ENCODE results near the gene HS6ST2. TPM values are rescaled to one million over a fixed set of nuclear protein-coding genes. Genes with fewer than 3 reads are reported as not detected.

Gene HS6ST2
- total RNA-seq, 4 donors from 2014 or later: under 0.01 to 0.66 (median 0.46) TPM

- DNase-seq (ENCODE audit: low spot score in 2 of 2): no peak
- H3K27ac ChIP-seq: no peak overlapping the region
- 36% methylated on average over 2 of the region's 2 CpGs for WGBS, 2 donors
Observed at GRCh38 chrX:132822634-132823012, 135.8 kb downstream of the HS6ST2 start.

GRCh38 chrX:132821974-132822633, 136.3 kb downstream of the HS6ST2 start:
- no peaks in the 10 kb centered on the region for H3K9me3 ChIP-seq
- no peak for DNase-seq (ENCODE audit: low spot score in 2 of 2)
- H3K4me1 ChIP-seq: no peaks in the 10 kb centered on the region
- 70% methylated on average over 3 of the region's 3 CpGs; no CpG with 5 or more reads in 1 of the 2 donors for WGBS, 2 donors
- no peak overlapping the region for H3K4me3 ChIP-seq
- TF ChIP-seq EP300 (IDR thresholded peaks at IDR 0.05): no peak
- no peak for TF ChIP-seq CTCF (IDR thresholded peaks at IDR 0.05)
- no peak for TF ChIP-seq POLR2A (IDR thresholded peaks at IDR 0.05)
- no peak overlapping the region for H3K27ac ChIP-seq
- no peaks in the 10 kb centered on the region for H3K36me3 ChIP-seq
- H3K27me3 ChIP-seq: peaks cover 0 to 5% of the 10 kb centered on the region in 2 donors

More at GRCh38 chrX:132822634-132823012, 135.8 kb downstream of the HS6ST2 start:
- Histone ChIP-seq H3K27me3 (peaks cover 0 to 5% of the 10 kb centered on the region in 2 donors), H3K9me3 (no peaks in the 10 kb centered on the region), H3K4me3 (no peak overlapping the region), H3K36me3 (no peaks in the 10 kb centered on the region), H3K4me1 (no peaks in the 10 kb centered on the region)
- TF ChIP-seq CTCF (IDR thresholded peaks at IDR 0.05) (no peak), EP300 (IDR thresholded peaks at IDR 0.05) (no peak), POLR2A (IDR thresholded peaks at IDR 0.05) (no peak)

GRCh38 chrX:132820675-132821074, 137.8 kb downstream of the HS6ST2 start:
- H3K27me3 ChIP-seq: peaks cover 0 to 9% of the 10 kb centered on the region in 2 donors
- 70 to 79% methylated on average over 3 to 5 of the region's 5 CpGs for WGBS, 2 donors
- H3K4me1 ChIP-seq: no peaks in the 10 kb centered on the region
- no peak overlapping the region for H3K27ac ChIP-seq
- no peak overlapping the region for H3K4me3 ChIP-seq
- no peaks in the 10 kb centered on the region for H3K36me3 ChIP-seq
- DNase-seq (ENCODE audit: low spot score in 2 of 2): no peak
- TF ChIP-seq CTCF (IDR thresholded peaks at IDR 0.05) (no peak), POLR2A (IDR thresholded peaks at IDR 0.05) (no peak), EP300 (IDR thresholded peaks at IDR 0.05) (no peak)
- no peaks in the 10 kb centered on the region for H3K9me3 ChIP-seq

GRCh38 chrX:132819711-132820264, 138.6 kb downstream of the HS6ST2 start:
- Histone ChIP-seq H3K36me3 (no peaks in the 10 kb centered on the region), H3K27me3 (peaks cover 0 to 9% of the 10 kb centered on the region in 2 donors), H3K9me3 (no peaks in the 10 kb centered on the region), H3K4me3 (no peak overlapping the region), H3K27ac (no peak overlapping the region), H3K4me1 (no peaks in the 10 kb centered on the region)
- no peak for DNase-seq (ENCODE audit: low spot score in 2 of 2)
- no peak for TF ChIP-seq CTCF (IDR thresholded peaks at IDR 0.05)
- no peak for TF ChIP-seq EP300 (IDR thresholded peaks at IDR 0.05)
- TF ChIP-seq POLR2A (IDR thresholded peaks at IDR 0.05): no peak
- WGBS, 2 donors: 50 to 60% methylated on average over 7 of the region's 7 CpGs

- TF ChIP-seq EP300 (IDR thresholded peaks at IDR 0.05) (no peak), POLR2A (IDR thresholded peaks at IDR 0.05) (no peak), CTCF (IDR thresholded peaks at IDR 0.05) (no peak)
- H3K27me3 ChIP-seq: peaks cover 0 to 9% of the 10 kb centered on the region in 2 donors
- no peak for DNase-seq (ENCODE audit: low spot score in 2 of 2)
- no peak overlapping the region for H3K27ac ChIP-seq
- no peaks in the 10 kb centered on the region for H3K36me3 ChIP-seq
- H3K4me3 ChIP-seq: no peak overlapping the region
- no peaks in the 10 kb centered on the region for H3K4me1 ChIP-seq
- no peaks in the 10 kb centered on the region for H3K9me3 ChIP-seq
Observed at GRCh38 chrX:132818638-132819037, 139.8 kb downstream of the HS6ST2 start.

Measured in tibial nerve (tissue), 4 donors.